Endothelial cell of hepatic sinusoid (primary cell): ENCODE results near the gene PRPF8.

Experiments
- in situ Hi-C: cut with HindIII; loops from 2 replicates; pipeline ENCODE4 v1.10.0; 2017; ENCODE audit warnings: low sequenced_read_pairs

PRPF8 gene

DNA sequence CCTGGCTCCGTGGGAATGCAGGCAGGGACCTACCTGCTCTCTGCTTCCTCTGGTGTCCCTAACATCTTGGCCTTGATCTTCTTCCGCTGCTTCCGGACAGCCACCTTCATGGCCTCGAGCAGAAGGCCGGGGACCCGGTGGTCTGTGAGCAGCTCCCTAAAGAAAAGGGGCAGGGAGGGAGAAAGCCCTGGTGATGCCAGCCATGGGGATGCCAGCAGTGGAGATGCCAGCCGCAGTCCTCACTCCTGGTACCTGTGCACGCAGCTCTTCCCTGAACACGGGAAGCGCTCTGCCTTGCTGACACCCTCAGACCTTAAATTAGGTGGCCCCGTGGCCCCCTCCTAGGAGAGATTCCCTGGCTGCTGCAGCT lies 36.9 kb downstream of the PRPF8 start:
- in situ Hi-C loops, result no loop called here

DNA sequence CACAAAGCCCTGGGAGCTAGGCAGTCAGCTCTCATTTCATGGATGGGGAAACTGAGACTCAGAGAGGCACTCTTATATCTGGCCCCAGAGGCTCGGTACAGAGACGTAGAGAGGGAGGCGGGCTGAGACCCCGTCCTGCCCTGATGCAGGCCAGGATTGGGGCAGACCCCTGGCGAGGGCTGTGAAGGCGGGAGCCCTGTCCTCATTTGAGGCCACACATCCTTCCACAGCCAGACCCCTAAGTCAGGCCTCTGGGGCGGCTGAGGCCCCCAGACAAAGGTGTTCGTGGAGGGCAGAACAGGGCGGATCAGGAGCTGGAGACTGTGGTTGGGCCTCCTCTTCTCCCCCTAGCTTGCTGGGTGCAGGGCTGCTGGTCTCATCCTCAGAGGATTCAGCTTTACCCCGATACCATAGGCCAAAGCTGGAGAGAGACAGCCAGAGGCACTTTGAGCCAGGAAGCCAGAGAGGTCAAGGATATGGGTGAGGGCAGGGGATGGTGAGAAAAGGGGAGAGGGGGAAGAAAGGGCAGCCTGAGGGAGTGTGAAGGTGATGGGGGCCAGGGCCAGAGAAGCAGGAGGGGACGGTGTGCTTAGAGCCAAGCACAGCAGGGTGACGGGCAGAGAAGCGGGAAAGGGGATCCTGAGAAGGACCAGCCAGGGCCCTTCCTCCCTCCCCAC lies 38.3 kb downstream of the PRPF8 start:
- in situ Hi-C loops, result no loop called here

DNA sequence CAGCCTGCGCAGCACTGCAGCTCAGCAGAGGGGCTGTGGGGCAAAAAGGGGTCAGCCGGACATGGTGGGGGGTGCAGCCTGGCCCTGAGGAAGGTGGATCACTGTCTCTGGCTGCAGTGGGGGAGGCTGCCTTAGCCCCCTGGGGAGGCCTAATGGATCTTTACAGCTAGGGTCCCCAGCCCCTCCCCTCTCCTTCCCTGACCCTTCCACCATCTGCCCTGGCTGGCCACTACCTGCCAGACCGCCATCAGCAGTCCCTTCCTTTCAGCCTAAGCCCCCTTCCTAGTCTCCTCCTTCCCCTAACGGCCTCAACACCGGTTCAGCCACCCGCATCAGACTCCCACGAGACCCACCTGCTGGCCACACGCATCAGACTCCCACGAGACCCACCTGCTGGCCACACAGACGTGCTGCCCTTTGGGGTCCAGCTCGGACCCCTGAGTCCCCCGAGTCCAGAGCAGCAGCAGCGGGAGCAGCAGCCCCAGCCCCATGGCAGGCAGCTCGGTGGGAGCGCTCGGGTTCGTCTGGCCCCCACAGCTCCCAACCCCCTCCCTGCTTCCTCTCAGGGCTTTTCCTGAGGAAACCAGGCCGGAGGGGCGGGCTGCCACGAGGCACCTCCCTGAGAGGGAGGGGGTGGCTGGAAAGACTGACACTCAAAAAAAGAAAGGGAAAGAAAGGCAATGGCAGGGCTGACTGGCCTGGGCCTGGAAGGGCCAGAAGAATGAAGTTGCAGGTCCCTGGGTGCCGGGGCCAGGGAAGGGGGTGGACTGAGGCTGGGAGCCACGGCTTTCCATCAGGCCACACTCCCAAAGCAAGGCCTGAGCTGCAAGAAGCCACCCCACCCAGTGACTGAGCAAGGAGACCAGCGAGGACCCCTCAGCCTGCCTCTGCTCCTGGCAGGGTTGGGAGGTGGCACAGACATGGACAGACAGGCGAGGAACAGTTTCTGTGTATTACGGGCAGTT lies 39.2 kb downstream of the PRPF8 start, which contains the start of gene SCARF1:
SCARF1 (minus strand) TSS at position 526 of the 965 bp plus-strand sequence; CDS start at position 491, 35 bp downstream.
- in situ Hi-C loops, result no loop called here

DNA sequence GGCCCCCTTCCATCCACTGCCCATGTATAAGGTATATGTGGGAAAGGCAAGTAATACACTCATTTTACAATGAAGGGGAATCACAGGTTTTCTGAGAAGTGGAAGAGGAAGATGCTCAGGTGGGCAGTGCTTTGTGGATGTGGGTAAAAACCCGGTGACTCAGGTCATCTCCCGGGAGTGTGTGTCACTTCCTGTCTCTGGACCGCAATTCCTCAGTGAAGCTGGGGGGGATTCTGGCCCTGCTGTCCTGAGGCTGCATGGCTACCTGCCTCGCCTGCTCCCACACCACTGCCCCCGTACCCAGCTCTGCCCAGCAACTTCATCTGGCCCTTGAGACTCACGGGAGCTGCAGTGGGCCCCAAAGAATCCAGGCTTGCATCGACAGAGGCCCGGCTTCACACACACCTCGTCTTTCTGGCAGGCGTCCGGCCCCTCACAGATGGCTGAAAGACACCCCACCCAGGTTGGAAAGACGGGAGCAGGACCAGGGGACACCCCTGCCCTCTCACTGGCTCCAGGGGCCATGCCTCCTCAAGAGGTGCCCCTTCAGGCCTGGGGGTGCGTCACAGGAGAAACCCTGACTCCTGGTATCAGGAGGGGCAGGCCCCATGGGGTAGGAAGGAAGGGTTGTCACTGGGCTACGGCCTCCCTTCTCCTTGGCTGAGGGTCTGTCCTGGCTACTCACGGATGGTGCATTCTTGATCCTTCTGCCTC lies 40.0 kb downstream of the PRPF8 start:
- in situ Hi-C loops, result no loop called here

DNA sequence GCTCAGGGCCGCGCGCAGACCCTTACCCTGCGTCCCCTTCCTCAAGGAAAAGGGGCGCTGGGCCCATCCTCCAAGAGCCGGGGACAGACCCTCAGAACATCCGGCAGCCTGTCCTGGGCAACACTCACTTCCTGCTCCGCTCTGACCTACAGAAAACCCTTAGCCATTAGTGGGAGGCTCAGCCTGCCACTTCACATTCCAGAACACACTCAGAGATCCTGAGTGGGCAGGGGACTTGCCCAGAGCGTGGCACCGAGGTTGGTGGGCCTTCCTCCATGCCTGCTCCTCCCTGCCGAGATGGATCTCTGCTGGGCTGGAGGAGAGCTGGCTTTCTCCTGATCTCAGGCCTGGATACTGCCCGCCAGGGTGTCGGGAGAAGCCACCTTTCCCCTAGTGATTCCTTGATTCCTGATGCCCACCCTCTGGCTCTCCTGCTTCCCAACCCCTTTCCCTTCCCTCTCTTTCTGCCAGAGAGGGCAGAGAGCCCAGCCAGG lies 40.6 kb downstream of the PRPF8 start:
- in situ Hi-C loops, result no loop called here

DNA sequence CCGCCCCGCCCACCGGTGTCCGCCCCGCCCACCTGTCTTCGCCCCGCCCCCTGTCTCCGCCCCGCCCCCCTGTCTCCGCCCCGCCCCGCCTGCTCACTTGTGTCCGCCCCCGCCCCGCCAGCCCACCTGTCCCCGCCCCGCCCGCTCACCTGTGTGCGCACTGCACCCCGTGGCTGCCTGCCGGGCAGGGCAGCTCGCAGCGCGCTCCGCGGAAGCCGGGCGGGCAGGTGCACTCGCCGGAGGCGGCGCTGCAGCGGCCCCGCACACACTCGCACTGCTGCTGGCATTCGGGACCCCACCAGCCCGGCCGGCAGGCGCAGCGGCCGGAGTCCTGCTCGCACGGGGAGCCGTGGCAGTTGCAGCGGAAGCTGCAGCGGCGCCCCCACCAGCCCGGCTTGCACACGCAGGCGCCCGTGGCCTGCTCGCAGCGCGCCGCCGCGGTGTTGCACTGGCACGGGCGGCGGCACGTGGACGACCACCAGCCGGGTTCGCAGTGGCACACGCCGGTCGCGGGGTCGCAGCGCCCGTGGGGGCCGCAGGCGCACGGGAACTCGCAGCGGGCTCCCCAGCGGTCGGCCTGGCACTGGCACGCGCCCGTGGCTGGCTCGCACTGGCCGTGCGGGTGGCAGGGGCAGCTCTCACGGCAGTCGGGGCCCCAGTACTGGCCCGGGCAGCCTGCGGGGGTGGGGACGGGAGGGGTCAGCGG lies 41.2 kb downstream of the PRPF8 start:
- in situ Hi-C loops, result no loop called here

DNA sequence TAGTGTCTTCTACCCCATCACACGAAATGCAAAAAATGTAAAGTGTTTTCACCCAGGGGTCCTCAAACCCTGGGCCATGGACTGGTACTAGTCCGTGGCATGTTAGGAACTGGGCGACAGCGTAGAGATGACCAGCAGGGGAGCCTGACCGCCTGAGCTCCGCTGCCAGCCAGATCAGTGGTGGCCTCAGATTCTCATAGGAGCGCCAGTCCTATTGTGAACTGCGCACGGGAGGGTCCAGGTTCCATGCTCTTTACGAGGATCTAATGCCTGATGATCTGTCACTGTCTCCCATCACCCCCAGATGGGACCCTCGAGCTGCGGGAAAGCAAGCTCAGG lies 43.6 kb downstream of the PRPF8 start:
- in situ Hi-C loops, result no loop called here

DNA sequence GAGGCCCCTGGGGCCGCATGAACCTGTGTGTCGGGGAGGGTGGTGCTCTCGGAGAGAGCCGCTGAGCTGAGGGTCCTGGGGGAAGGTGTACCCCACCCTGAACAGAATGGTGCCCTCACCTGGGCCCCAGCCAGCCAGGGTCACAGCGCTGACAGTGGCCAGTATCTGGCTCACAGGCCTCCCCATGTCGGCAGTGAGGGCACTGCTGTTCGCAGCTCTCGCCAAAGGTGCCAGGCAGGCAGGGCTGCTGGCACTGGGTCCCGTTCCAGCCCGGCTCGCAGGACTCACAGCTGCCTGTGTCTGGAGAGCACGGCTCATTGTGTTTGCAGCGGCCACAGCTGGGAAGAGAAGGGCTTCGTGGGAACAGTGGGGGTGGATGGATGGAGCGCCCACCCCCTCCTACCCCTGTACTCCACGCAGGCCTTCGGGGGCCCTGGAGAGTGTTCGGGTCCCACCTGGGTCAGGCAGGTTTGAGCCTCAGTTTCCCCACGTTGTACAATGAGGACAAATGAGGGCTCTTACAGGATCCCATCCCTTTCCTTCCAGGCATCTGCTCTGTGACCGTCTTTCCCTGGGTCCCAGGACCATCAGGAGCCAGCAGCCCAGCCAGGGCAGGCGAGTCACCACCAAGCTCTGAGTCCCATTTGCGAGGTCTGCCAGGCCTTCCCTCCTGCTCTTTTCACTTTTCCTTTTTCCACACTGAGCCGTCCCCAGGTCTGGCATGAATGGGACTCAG lies 44.2 kb downstream of the PRPF8 start:
- in situ Hi-C loops, result no loop called here

DNA sequence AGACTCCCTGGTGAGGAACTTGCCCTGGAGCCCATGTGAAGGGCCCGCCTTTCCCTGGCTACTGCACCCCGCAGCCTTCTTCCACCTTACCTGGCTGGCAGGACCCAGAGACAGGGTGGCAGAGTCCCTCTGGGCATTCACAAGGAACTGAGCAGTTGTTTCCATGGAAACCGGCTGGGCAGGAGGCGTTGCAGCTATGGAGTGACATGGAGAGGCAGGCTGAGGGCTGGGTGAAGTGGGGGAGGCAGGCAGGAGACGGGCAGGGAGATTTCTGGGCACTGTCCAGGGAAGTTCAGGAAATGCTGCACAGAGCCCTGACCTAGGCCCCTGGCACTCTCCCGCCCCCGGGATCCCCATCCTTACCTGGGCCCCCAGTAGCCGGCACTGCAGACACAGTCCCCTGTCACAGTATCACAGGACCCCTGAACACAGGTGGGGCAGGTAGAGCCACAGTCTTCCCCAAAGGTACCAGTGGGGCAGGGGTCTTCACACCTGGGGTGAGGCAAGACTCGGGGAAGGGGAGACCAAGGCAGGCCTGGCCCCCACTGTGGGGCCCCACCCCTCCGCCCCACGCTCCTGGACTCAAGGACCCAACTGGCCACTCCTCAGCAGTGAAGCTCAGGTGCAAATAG lies 45.0 kb downstream of the PRPF8 start:
- in situ Hi-C loops, result loop anchor here (10.0 kb wide), 1 partner anchor 385 kb away; no protein-coding TSS in a partner anchor

DNA sequence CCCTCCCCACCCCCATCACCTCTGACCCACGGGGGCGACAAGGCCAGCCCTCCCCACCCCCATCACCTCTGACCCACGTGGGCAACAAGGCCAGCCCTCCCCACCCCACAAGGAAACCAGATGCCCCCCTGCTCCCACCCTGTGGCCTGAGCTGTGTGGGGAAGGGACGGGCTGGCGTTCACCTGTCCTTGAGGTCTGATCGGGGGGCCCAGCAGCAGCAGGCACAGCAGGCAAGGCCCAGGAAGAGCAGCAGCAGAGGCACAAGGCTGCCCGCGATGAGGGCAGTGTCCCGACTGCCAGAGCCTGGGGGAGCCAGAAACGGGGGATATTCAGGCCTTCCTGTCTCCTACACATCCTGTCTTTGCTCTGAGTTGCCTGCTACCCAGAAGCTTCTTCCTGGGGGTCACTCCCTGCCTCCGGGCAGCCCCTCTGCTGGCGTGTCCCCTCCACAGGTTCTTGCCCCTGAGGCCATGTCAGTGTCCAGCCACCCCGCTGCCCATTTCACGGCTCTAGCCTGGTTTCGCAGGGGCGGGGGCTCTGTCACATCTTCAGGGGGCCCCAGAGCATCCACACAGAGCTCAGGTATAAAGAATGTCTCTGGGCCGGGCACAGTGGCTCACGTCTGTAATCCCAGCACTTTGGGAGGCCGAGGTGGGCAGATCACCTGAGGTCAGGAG lies 45.9 kb downstream of the PRPF8 start:
- in situ Hi-C loops, result loop anchor here (10.0 kb wide), 1 partner anchor 384 kb away; no protein-coding TSS in a partner anchor

DNA sequence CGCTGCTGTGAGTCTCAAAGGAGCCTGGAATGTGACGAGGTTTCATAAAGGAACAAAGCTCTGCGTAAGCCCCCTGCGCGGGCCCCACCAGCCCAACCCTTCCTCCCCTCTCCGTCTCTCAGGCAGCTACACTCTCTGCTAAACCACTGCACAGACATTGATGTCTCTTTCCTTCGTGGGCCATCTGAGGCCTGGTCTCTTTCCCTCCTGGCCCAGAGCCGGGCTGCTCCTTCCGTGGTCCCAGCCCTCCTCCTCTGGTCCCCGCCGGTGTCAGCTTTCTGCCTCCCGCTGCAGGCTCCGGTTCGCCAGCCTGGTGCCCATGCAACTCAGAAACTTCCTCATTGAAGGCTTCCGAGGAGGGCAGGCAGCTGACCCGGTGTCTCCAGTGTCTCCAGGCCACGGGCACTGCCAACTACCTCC lies 46.5 kb downstream of the PRPF8 start:
- in situ Hi-C loops, result loop anchor here (10.0 kb wide), 1 partner anchor 383 kb away; no protein-coding TSS in a partner anchor

DNA sequence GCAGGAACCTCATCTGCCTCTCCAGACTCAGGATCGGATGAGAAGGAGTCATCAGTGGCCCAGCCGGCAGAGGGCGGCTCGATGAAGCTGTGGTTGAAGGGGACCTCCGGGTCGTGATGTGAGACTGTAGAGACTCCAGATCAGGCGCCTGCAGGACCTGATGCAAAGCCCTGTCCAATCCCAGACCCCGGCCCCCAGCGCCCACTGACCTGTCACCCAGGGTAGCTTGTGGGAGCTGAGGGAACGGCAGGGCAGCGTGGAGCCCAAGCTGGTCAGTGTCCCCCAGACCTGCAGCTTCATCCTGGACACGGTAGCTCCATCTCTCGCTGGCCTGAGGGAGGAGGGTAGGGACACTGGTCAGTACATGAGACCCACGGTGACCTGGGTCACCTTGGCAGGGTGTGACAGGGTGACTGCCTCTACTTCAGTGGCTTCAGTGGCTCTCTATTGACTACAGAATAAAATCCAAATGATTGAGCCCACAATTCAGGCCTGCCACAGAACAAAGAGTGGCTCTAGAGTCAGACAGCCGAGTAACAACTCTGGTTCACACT lies 47.9 kb downstream of the PRPF8 start:
- in situ Hi-C loops, result loop anchor here (10.0 kb wide), 1 partner anchor 382 kb away; no protein-coding TSS in a partner anchor

DNA sequence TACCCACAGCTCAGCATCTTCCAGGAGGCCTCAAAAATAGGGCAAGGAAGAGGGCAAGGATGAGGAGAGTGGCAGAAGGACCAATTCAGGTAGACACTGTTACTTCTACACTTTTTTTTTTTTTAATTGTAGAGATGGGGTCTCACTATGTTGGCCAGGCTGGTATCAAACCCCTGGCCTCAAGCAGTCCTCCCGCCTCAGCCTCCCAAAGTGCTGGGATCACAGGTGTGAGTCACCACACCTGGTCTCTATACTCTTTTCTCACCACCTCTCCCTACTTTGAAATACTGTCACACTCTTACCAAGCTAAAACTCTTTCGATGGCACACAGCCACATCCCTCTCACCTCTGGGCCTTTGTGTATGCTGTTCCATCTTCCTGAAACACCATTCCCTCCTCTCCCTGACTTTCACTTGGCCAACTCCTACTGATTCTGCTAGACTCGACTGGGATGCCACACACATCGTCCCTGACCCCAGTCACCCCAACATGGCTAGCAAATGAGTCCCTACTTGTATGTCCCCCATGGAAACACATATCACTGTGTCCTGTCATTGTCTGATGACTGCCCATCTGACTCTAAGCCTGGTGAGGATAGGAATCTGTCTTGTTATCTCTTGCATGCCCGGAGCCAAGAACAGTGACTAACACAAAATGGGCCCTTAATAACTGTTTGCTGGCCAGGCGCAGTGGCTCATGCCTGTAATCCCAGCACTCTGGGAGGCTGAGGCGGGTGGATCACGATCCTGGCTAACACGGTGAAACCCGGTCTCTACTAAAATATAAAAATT lies 48.8 kb downstream of the PRPF8 start:
- in situ Hi-C loops, result loop anchor here (10.0 kb wide), 1 partner anchor 381 kb away; no protein-coding TSS in a partner anchor

DNA sequence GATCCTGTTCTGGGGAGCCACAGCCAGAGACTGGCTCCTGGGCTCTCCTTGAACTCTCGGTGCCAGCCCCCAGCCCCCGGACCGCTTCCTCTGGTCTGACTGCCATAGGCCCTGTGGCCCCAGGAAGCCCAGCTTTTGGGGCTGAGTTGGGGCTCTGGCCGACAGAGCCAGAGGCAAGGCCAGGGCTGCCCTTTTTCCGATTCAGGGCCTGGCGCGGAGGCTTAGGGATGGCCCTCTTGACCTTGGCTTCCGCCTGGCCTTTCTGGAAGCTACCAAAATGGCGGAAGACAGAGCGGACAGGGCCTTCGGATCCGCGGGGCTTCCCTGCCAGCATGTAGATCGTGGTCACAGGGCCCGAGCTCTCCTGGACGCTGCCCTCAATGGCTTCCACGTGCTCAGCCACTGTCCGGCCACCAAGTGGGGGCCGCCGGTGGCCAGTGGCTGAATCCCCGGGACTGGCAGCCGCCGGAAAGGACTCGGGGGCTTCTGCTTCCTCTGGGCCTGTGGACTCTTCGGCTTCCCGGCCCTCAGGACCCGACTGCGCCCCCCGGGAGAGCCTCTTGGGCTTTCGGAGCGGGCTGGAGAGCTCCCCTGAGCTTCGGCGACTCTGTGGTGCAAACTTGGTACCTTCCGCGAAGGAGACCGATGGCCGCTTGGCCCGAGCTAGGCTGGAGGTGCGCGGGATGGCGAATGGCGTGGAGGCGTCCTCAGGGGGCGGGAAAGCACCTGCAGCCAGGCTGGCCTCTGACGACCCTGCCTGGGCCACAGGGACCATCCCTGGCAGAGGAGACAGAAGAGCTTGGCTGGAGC lies 49.6 kb downstream of the PRPF8 start:
- in situ Hi-C loops, result loop anchor here (10.0 kb wide), 1 partner anchor 380 kb away; no protein-coding TSS in a partner anchor

DNA sequence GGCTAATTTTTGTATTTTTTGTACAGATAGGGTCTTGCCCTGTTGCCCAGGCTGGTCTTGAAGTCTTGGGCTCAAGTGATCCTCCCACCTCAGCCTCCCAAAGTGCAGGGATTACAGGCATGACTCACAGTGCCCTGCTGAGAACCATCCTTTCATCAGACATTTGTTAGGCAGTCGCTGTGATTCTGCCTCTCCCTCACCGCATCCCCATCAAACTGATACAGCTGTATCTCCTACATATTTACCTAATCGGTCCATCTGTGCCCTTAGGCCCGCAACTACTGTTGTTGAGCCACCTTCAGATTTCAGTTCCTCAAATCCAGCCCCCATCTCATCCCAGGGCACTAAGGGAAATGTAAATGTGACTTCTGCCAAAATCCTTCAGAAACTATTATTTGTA lies 54.0 kb downstream of the PRPF8 start:
- in situ Hi-C loops, result loop anchor here (10.0 kb wide), 1 partner anchor 376 kb away; no protein-coding TSS in a partner anchor

DNA sequence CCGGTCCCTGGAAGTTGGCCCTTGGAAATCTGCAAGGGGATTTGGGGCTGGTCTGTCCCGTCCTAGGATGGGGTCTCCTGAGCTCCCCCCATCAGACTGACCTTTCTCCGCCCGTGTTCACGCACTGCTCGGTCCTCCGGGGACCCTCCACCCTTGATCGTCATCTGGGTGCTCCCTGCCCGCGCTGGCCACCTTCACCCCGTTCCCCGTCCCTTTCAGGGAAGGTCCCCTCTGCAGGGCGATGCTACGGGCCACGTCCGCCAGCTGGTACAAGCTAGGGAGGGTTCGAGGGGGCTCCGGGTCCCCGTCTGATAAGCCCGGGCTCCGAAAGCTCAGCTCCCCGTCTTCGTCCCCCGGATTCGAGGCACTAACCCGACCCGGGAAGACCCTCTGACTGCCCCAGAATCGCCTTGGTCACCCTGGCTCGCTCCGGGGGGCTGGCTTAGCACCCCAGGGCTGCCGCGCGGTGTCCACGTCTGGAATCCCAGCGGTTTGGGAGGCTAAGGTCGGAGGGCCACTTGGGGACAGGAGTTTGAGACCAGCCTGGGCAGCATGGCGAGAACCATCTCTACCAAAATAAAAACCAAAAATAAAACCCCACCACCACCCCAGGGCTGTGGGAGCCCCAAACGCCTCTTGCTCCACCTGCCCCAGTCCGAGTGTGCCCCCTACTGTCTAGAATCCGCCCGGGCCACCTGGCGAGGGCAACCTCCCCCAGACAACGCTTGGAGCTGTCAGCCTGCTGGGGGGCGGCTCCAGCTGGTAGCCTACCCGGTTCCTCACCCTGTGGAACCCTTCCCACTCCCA lies 55.0 kb downstream of the PRPF8 start:
- in situ Hi-C loops, result loop anchor here (10.0 kb wide), 1 partner anchor 375 kb away; no protein-coding TSS in a partner anchor
